Erythroblast (primary cell): ENCODE measurements around the gene CCDC73.

Source experiments
- GATA1 ChIP-seq: IDR thresholded peaks from 2 replicates; pipeline ENCODE4 v1.6.1; 2011; ENCODE audit warnings: low read depth, mild to moderate bottlenecking, control low read depth, low read length, moderate library complexity
- POLR2A ChIP-seq: IDR thresholded peaks from 2 replicates; pipeline ENCODE4 v1.6.1; 2011; ENCODE audit warnings: mild to moderate bottlenecking, low read length

DNA sequence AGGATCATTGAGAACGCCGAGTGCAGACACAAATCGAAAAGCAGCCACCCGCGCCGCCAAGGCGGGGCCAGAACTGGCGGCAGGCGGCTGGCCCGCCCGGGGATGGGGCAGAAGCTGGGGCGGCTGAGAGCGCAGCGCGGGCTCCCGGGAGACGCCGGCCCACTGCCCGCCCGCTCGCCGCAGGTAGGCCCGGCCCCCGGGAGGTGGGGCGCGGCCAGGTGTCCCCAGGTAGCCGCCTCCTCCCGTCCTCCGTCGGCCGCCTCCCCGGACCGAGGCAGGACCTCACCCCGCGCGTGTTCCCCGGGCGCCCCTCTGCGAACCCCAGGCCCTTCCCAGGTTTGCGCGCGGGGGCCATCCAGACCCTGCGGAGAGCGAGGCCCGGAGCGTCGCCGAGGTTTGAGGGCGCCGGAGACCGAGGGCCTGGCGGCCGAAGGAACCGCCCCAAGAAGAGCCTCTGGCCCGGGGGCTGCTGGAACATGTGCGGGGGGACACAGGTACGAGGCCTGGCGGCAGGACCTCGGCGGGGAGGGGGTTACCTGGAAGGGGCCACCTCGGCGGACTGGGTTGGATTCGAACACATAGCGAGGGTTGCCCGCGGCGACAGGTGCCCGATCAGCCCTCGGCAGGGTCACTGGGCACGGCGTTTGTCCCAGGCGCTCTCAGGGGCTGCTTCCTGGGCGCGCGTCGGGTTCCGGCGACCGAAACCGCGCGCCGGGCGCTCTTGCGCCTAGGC lies 35.4 kb upstream of the CCDC73 start, which contains the start of gene PRRG4:
- peak; percentile 70 for TF ChIP-seq POLR2A
- no peak for TF ChIP-seq GATA1
